Endothelial cell of umbilical vein (primary cell): Measurements from ENCODE around the gene GCGR.

ENCODE experiments used
- CTCF ChIP-seq, 2 donors: IDR thresholded peaks; 1 replicate in 1 of 2; 2 replicates in 1 of 2; pipeline ENCODE4 v1.5.1; 2011; ENCODE audit warnings: low read length in 2 of 2, mild to moderate bottlenecking in 2 of 2, moderate library complexity in 2 of 2, control low read depth in 1 of 2, inconsistent platforms in 1 of 2, low read depth in 1 of 2; ENCODE audit not compliant: insufficient read depth in 1 of 2; ENCODE audit errors: extremely low read depth in 1 of 2
- MAX ChIP-seq: IDR thresholded peaks from 2 replicates; pipeline ENCODE4 v1.6.1; 2011; ENCODE audit not compliant: insufficient read depth, insufficient read length
- MYC ChIP-seq: IDR thresholded peaks from one replicate; pipeline ENCODE4 v1.6.1; 2011; ENCODE audit warnings: mild to moderate bottlenecking, low read depth, low read length
- POLR2A ChIP-seq: IDR thresholded peaks from 2 replicates; pipeline ENCODE4 v1.6.1; 2012; ENCODE audit warnings: low read depth, mild to moderate bottlenecking, control low read depth, low read length
- POLR2AphosphoS5 ChIP-seq: IDR thresholded peaks from 2 replicates; pipeline ENCODE4 v1.6.1; 2012; ENCODE audit warnings: low read depth, mild to moderate bottlenecking, control low read depth, low read length, moderate library complexity; ENCODE audit not compliant: insufficient read depth

- TF ChIP-seq MYC (no peak), POLR2A (no peak), CTCF (IDR thresholded peaks at IDR 0.05; ENCODE audit: extremely low read depth in 1 of 2, insufficient read depth in 1 of 2, low read depth in 1 of 2, low read length in 2 of 2) (no peak), MAX (no peak), POLR2AphosphoS5 (no peak)
Measured at GRCh38 chr17:81854974-81855774, 51.2 kb downstream of the GCGR start.
